GM23338 (cell line): ENCODE measurements around the gene ERVV-1. TPM values are rescaled to one million over a fixed set of nuclear protein-coding genes. Genes with fewer than 3 reads are reported as not detected.

ENCODE experiments used
- ATAC-seq: fragments of 200-7000 bp; cut with Tn5 transposase; 3 replicates; pipeline ENCODE4 v1.9.1; 2020
- DNase-seq: peaks from one replicate; pipeline ENCODE4 v3.0.0-alpha.2; 2015; ENCODE audit warnings: low spot score
- H2AFZ ChIP-seq: fragments of 200-600 bp; sonication (generic); 2 replicates; pipeline ENCODE4 v1.8.0; 2016; ENCODE audit warnings: antibody characterized with exemption, mild to moderate bottlenecking, moderate library complexity
- H3F3A ChIP-seq: fragments of 200-600 bp; sonication (generic); replicated peaks from 2 replicates; pipeline ENCODE4 v1.8.0; 2017; ENCODE audit warnings: antibody characterized with exemption, mixed run types, low read depth
- H3K27ac ChIP-seq: fragments of 200-600 bp; sonication (generic); 2 replicates; pipeline ENCODE4 v1.6.1; 2016; ENCODE audit warnings: low read depth
- H3K27me3 ChIP-seq: fragments of 200-600 bp; sonication (generic); 2 replicates; pipeline ENCODE4 v1.8.0; 2016; ENCODE audit warnings: mild to moderate bottlenecking, mixed run types, moderate library complexity; ENCODE audit not compliant: insufficient read depth
- H3K36me3 ChIP-seq: fragments of 200-600 bp; sonication (generic); 2 replicates; pipeline ENCODE4 v1.8.0; 2016; ENCODE audit warnings: mild to moderate bottlenecking; ENCODE audit not compliant: insufficient read depth
- H3K4me1 ChIP-seq: fragments of 200-600 bp; sonication (generic); 2 replicates; pipeline ENCODE4 v1.8.0; 2016; ENCODE audit warnings: mild to moderate bottlenecking, moderate library complexity; ENCODE audit not compliant: insufficient read depth
- H3K4me2 ChIP-seq: fragments of 200-600 bp; sonication (generic); 2 replicates; pipeline ENCODE4 v1.7.1; 2017; ENCODE audit warnings: mixed run types
- H3K4me3 ChIP-seq: fragments of 200-600 bp; sonication (generic); 2 replicates; pipeline ENCODE4 v1.6.1; 2016; ENCODE audit warnings: mixed run types
- H3K79me2 ChIP-seq: fragments of 200-600 bp; sonication (generic); replicated peaks from 2 replicates; pipeline ENCODE4 v1.8.0; 2017; ENCODE audit warnings: mild to moderate bottlenecking; ENCODE audit not compliant: insufficient read depth
- H3K9me2 ChIP-seq: fragments of 200-600 bp; sonication (generic); 2 replicates; pipeline ENCODE4 v1.8.0; 2017; ENCODE audit not compliant: insufficient read depth
- H4K20me1 ChIP-seq: fragments of 200-600 bp; sonication (generic); replicated peaks from 2 replicates; pipeline ENCODE4 v1.8.0; 2017; ENCODE audit warnings: mild to moderate bottlenecking; ENCODE audit not compliant: insufficient read depth
- H3K27ac Mint-ChIP-seq: 2 replicates; pipeline ENCODE4 v1.8.0; 2020; ENCODE audit warnings: inconsistent platforms, mild to moderate bottlenecking, moderate library complexity, mixed read lengths
- H3K27me3 Mint-ChIP-seq: 3 replicates; pipeline ENCODE4 v1.8.0; 2022; ENCODE audit warnings: low read depth, mild to moderate bottlenecking, moderate library complexity, mixed read lengths, inconsistent platforms; ENCODE audit not compliant: insufficient read depth, poor library complexity
- H3K36me3 Mint-ChIP-seq: 3 replicates; pipeline ENCODE4 v1.8.0; 2021; ENCODE audit warnings: low read depth, mild to moderate bottlenecking, inconsistent platforms, moderate library complexity, mixed read lengths
- H3K4me1 Mint-ChIP-seq: 3 replicates; pipeline ENCODE4 v1.8.0; 2020; ENCODE audit warnings: mild to moderate bottlenecking, inconsistent platforms, mixed read lengths
- H3K4me3 Mint-ChIP-seq: 3 replicates; pipeline ENCODE4 v1.8.0; 2021; ENCODE audit warnings: moderate library complexity, mild to moderate bottlenecking, inconsistent platforms, mixed read lengths
- H3K9me3 Mint-ChIP-seq: 3 replicates; pipeline ENCODE4 v1.8.0; 2020; ENCODE audit warnings: moderate library complexity, mild to moderate bottlenecking, inconsistent platforms, mixed read lengths
- CREB1 ChIP-seq: fragments of 250-450 bp; sonication (Bioruptor Pico); IDR thresholded peaks from 2 replicates; pipeline ENCODE4 v1.5.0; 2020; ENCODE audit warnings: low read depth, mild to moderate bottlenecking, moderate library complexity
- ETS1 ChIP-seq: IDR thresholded peaks from 2 replicates; pipeline ENCODE4 v1.6.1; 2016; ENCODE audit warnings: antibody characterized with exemption
- EZH2phosphoT487 ChIP-seq: fragments of 200-600 bp; sonication (generic); IDR thresholded peaks from one replicate; pipeline ENCODE4 v1.8.1; 2018; ENCODE audit warnings: antibody characterized with exemption; ENCODE audit not compliant: unreplicated experiment
- JUNB ChIP-seq: IDR thresholded peaks from one replicate; pipeline ENCODE4 v1.6.1; 2016; ENCODE audit warnings: antibody characterized with exemption; ENCODE audit not compliant: unreplicated experiment
- NANOG ChIP-seq: IDR thresholded peaks from 2 replicates; pipeline ENCODE4 v1.6.1; 2016; ENCODE audit warnings: antibody characterized with exemption, borderline replicate concordance
- POLR2AphosphoS5 ChIP-seq: IDR thresholded peaks from 2 replicates; pipeline ENCODE4 v1.6.1; 2016; ENCODE audit warnings: antibody characterized with exemption, low read depth
- REST ChIP-seq: IDR thresholded peaks from one replicate; pipeline ENCODE4 v1.6.1; 2018; ENCODE audit warnings: antibody characterized with exemption; ENCODE audit not compliant: unreplicated experiment
- ZNF114 ChIP-seq: fragments of 250-450 bp; sonication (Bioruptor Pico); IDR thresholded peaks from 2 replicates; pipeline ENCODE4 v1.5.0; 2020; ENCODE audit warnings: mild to moderate bottlenecking, moderate library complexity
- ZNF331 ChIP-seq: fragments of 250-450 bp; sonication (Bioruptor Pico); IDR thresholded peaks from 2 replicates; pipeline ENCODE4 v1.5.0; 2020; ENCODE audit warnings: low read depth, mild to moderate bottlenecking, moderate library complexity
- ZNF462 ChIP-seq: fragments of 250-450 bp; sonication (Bioruptor Pico); IDR thresholded peaks from 2 replicates; pipeline ENCODE4 v1.5.0; 2020; ENCODE audit warnings: mild to moderate bottlenecking, moderate library complexity
- polyA plus RNA-seq: library from polyadenylated mRNA; unstranded; fragments of >200 nt; fragmentation: Nextera tagmentation; extraction: Ambion mirVana; gene quantifications from 2 replicates; pipeline ENCODE4 v1.2.1, GENCODE V29; 2016
- total RNA-seq: library from RNA; depleted of rRNA; stranded (reverse); fragments of >200 nt; shearing (Covaris generic); gene quantifications from 2 replicates; pipeline ENCODE4 v1.2.3, GENCODE V29; 2014

The ERVV-1 gene
- total and polyA plus RNA-seq, 2 experiments from 2014 or later, result 0.21 to 0.23 TPM

GRCh38 chr19:52997975-52998374, 15.7 kb upstream of the ERVV-1 start (continued):
- TF ChIP-seq ZNF462 (no peak), JUNB (no peak), REST (no peak), CREB1 (CRISPR knock-in tag) (no peak)

GRCh38 chr19:53002479-53002878, 11.2 kb upstream of the ERVV-1 start:
- no peak overlapping the region for H3K4me2 ChIP-seq
- H2AFZ ChIP-seq, result no peak overlapping the region
- no peaks in the 10 kb centered on the region for H3K36me3 ChIP-seq
- H3K9me2 ChIP-seq, result no peaks in the 10 kb centered on the region
- no peaks in the 10 kb centered on the region; the same call in 2 of the 3 replicates for H3K36me3 Mint-ChIP-seq
- no peaks in the 10 kb centered on the region for H3K79me2 ChIP-seq
- H3K4me1 ChIP-seq, result peaks cover 11% of the 10 kb centered on the region
- ATAC-seq (peak; percentile 34), DNase-seq (peak; percentile 78)
- H3K4me3 Mint-ChIP-seq, result no peak overlapping the region
- no peaks in the 10 kb centered on the region for H3K9me3 Mint-ChIP-seq
- H3K4me1 Mint-ChIP-seq, result peaks cover 7% of the 10 kb centered on the region
- no peak overlapping the region for H3K27ac Mint-ChIP-seq
- H3K4me3 ChIP-seq, result no peak overlapping the region
- peaks cover 33% of the 10 kb centered on the region for H3K27me3 Mint-ChIP-seq
- 0 out of 2 replicates have a peak, but pooled peaks cover 3% of the 10 kb centered on the region for H4K20me1 ChIP-seq
- H3K27me3 ChIP-seq, result peaks cover 44% of the 10 kb centered on the region
- no peaks in the 10 kb centered on the region for H3F3A ChIP-seq
- no peak overlapping the region for H3K27ac ChIP-seq
- TF ChIP-seq ZNF114 (CRISPR knock-in tag) (no peak), CREB1 (CRISPR knock-in tag) (no peak), EZH2phosphoT487 (no peak), ZNF331 (CRISPR knock-in tag) (no peak), NANOG (no peak), REST (no peak), ETS1 (no peak), JUNB (no peak), POLR2AphosphoS5 (no peak)
